Stimulated activated CD8-positive, alpha-beta memory T cell treated with anti-CD3 and anti-CD28 coated beads, Interleukin-2, amount 100 ng/mL, for 48 hours (primary cell): ENCODE measurements around the gene TJAP1.

Experiments used
- DNase-seq, 2 donors: peaks; one replicate each; pipeline ENCODE4 v3.0.0-alpha.2; 2020; ENCODE audit warnings: low read depth in 2 of 2

TJAP1 gene

GRCh38 chr6:43504756-43505593 lies 27.6 kb downstream of the TJAP1 start:
- DNase-seq = no peak

GRCh38 chr6:43505718-43506117 lies 28.3 kb downstream of the TJAP1 start:
- DNase-seq = no peak

- DNase-seq = no peak
Measured at GRCh38 chr6:43506171-43506570, 28.8 kb downstream of the TJAP1 start.

GRCh38 chr6:43506667-43507471 lies 29.5 kb downstream of the TJAP1 start:
- peak; percentile 54 to 69 for DNase-seq

GRCh38 chr6:43508481-43509141 lies 31.2 kb downstream of the TJAP1 start:
- DNase-seq = no peak

- DNase-seq = no peak
Measured at GRCh38 chr6:43509142-43509983, 32.0 kb downstream of the TJAP1 start.

- peak; percentile 71 to 76 for DNase-seq
Measured at GRCh38 chr6:43509984-43510826, 32.8 kb downstream of the TJAP1 start, which contains the start of gene LRRC73. Gene LRRC73, minus strand, starts transcription at chr6:43510346. Its CDS starts 561 bp downstream, at chr6:43509785.

- no peak for DNase-seq
Measured at GRCh38 chr6:43510827-43511163, 33.4 kb downstream of the TJAP1 start.

- DNase-seq = no peak
Measured at GRCh38 chr6:43511824-43512415, 34.5 kb downstream of the TJAP1 start.

GRCh38 chr6:43515808-43516207 lies 38.4 kb downstream of the TJAP1 start:
- DNase-seq = no peak

- no peak for DNase-seq
Measured at GRCh38 chr6:43516367-43516696, 39.0 kb downstream of the TJAP1 start.

- peak; percentile 89 to 97 for DNase-seq
Measured at GRCh38 chr6:43516697-43517504, 39.5 kb downstream of the TJAP1 start, which contains the start of the genes POLR1C and YIPF3. Gene POLR1C, plus strand, starts transcription at chr6:43517089. Its CDS starts 21 bp downstream, at chr6:43517110. Gene YIPF3, minus strand, starts transcription at chr6:43516926. Its CDS starts 119 bp downstream, at chr6:43516807.

GRCh38 chr6:43517505-43518357 lies 40.4 kb downstream of the TJAP1 start:
- no peak for DNase-seq

GRCh38 chr6:43520097-43520496 lies 42.7 kb downstream of the TJAP1 start:
- no peak for DNase-seq

GRCh38 chr6:43521836-43522235 lies 44.5 kb downstream of the TJAP1 start:
- DNase-seq = no peak

- DNase-seq = no peak
Measured at GRCh38 chr6:43522547-43523261, 45.3 kb downstream of the TJAP1 start.

GRCh38 chr6:43523284-43523683 lies 45.9 kb downstream of the TJAP1 start:
- no peak for DNase-seq
